HCT116 (cell line): ENCODE results near the gene CDC42SE2. TPM values are rescaled to one million over a fixed set of nuclear protein-coding genes. Genes with fewer than 3 reads are reported as not detected.

Experiments
- ATAC-seq: fragments of 200-7000 bp; cut with Tn5 transposase; 2 replicates; pipeline ENCODE4 v1.9.1; 2020; ENCODE audit warnings: mild to moderate bottlenecking, moderate library complexity
- BruUV-seq: library from RNA; stranded (reverse); fragments of 400-500 nt; replicated peaks from 2 replicates; lab custom pipeline; 2021; lab: Mats Ljungman, UMichigan
- CTCF ChIA-PET: fragments of 300-600 bp; sonication (Branson Sonifier 250); formaldehyde crosslinking; loops from one replicate; lab custom pipeline; 2021; ENCODE audit warnings: antibody characterized with exemption; lab: Charles Lee
- POLR2A ChIA-PET: fragments of 300-600, 350-600 bp; sonication (Branson Sonifier 250); formaldehyde crosslinking; loops from one replicate; lab custom pipeline; 2021; ENCODE audit warnings: antibody characterized with exemption; lab: Charles Lee
- RAD21 ChIA-PET, 2 experiments: fragments of 300-600 bp; sonication (Branson Sonifier 250); formaldehyde crosslinking; loops; one replicate each; lab custom pipeline; 2023; ENCODE audit warnings: low total read pairs in 2 of 2; ENCODE audit not compliant: uncharacterized antibody in 2 of 2, unreplicated experiment in 2 of 2, low non-redundant PET in 1 of 2; lab: Charles Lee
- DNase-seq: peaks from one replicate; pipeline ENCODE4 v3.0.0-alpha.2; 2010; ENCODE audit warnings: low read depth, low spot score
- H2AFZ ChIP-seq: fragments of 200-600 bp; shearing (Covaris generic), sonication (generic); 2 replicates; pipeline ENCODE4 v1.6.1; 2017; ENCODE audit warnings: low read depth, mixed run types, mixed read lengths, antibody characterized with exemption, low read length; ENCODE audit not compliant: poor library complexity, severe bottlenecking
- H3K27ac ChIP-seq: 2 replicates; pipeline ENCODE4 v1.5.1; 2012; ENCODE audit warnings: low read depth, low read length
- H3K27me3 ChIP-seq: fragments of 200-600 bp; sonication (generic); 2 replicates; pipeline ENCODE4 v1.6.1; 2016; ENCODE audit warnings: mixed run types, low read length, mixed read lengths; ENCODE audit not compliant: insufficient read depth
- H3K36me3 ChIP-seq, 2 experiments: fragments of 200-500 bp in 1 of 2; fragments of 200-600 bp in 1 of 2; sonication (Bioruptor generic) in 1 of 2; sonication (generic) in 1 of 2; 2 replicates each; pipeline versions ENCODE4 v1.5.1 to v1.6.1; 2014 to 2016; ENCODE audit warnings: low read length in 2 of 2, inconsistent platforms in 1 of 2, mixed read lengths in 1 of 2, mixed run types in 1 of 2; ENCODE audit not compliant: insufficient read depth in 2 of 2, control insufficient read depth in 1 of 2
- H3K4me1 ChIP-seq, 2 experiments: fragments of 200-600 bp in 1 of 2; sonication (generic) in 1 of 2; 2 replicates each; pipeline versions ENCODE4 v1.5.1 to v1.6.1; 2012 to 2017; ENCODE audit warnings: low read length in 2 of 2, inconsistent platforms in 1 of 2, mild to moderate bottlenecking in 1 of 2, mixed read lengths in 1 of 2, mixed run types in 1 of 2, moderate library complexity in 1 of 2; ENCODE audit not compliant: insufficient read depth in 2 of 2, control insufficient read depth in 1 of 2
- H3K4me2 ChIP-seq: fragments of 200-600 bp; sonication (generic); 2 replicates; pipeline ENCODE4 v1.6.1; 2017; ENCODE audit warnings: mixed run types, low read length, mixed read lengths
- H3K4me3 ChIP-seq, 2 experiments: fragments of 200-600 bp in 1 of 2; sonication (generic) in 1 of 2; replicated peaks in 1 of 2; 2 replicates each; pipeline ENCODE4 v1.5.1; 2011 to 2016; ENCODE audit warnings: low read length in 2 of 2, control low read depth in 1 of 2, low read depth in 1 of 2, mild to moderate bottlenecking in 1 of 2, mixed read lengths in 1 of 2, mixed run types in 1 of 2
- H3K79me2 ChIP-seq: fragments of 200-600 bp; sonication (generic); 2 replicates; pipeline ENCODE4 v1.6.1; 2017; ENCODE audit warnings: mild to moderate bottlenecking, mixed run types, low read length, moderate library complexity, mixed read lengths; ENCODE audit not compliant: insufficient read depth
- H3K9ac ChIP-seq: fragments of 200-600 bp; sonication (generic); 2 replicates; pipeline ENCODE4 v1.6.1; 2016; ENCODE audit warnings: low read length, mixed read lengths
- H3K9me2 ChIP-seq: fragments of 200-600 bp; sonication (generic), shearing (Covaris generic); 2 replicates; pipeline ENCODE4 v1.6.1; 2017; ENCODE audit warnings: mixed run types, mild to moderate bottlenecking, moderate library complexity; ENCODE audit not compliant: insufficient read depth
- H3K9me3 ChIP-seq, 2 experiments: fragments of 200-500 bp in 1 of 2; fragments of 200-600 bp in 1 of 2; sonication (Bioruptor generic) in 1 of 2; sonication (generic) in 1 of 2; 2 replicates each; pipeline ENCODE4 v1.6.1; 2014 to 2017; ENCODE audit warnings: low read length in 2 of 2, mixed read lengths in 2 of 2, inconsistent platforms in 1 of 2, low read depth in 1 of 2, mild to moderate bottlenecking in 1 of 2, mixed run types in 1 of 2, moderate library complexity in 1 of 2; ENCODE audit not compliant: control insufficient read depth in 1 of 2, insufficient read depth in 1 of 2
- H4K20me1 ChIP-seq: fragments of 200-600 bp; sonication (generic), shearing (Covaris generic); 2 replicates; pipeline ENCODE4 v1.6.1; 2017; ENCODE audit warnings: mixed run types, mild to moderate bottlenecking, moderate library complexity; ENCODE audit not compliant: insufficient read depth
- ATF3 ChIP-seq: IDR thresholded peaks from 2 replicates; pipeline ENCODE4 v1.6.1; 2012
- EGR1 ChIP-seq: IDR thresholded peaks from 2 replicates; pipeline ENCODE4 v1.6.1; 2012; ENCODE audit warnings: low read depth
- ELF1 ChIP-seq: IDR thresholded peaks from 2 replicates; pipeline ENCODE4 v1.6.1; 2012; ENCODE audit warnings: low read depth, borderline replicate concordance
- EZH2 ChIP-seq: fragments of 200-600 bp; sonication (generic); IDR thresholded peaks from 2 replicates; pipeline ENCODE4 v1.6.1; 2017; ENCODE audit warnings: antibody characterized with exemption, mixed run types
- EZH2phosphoT487 ChIP-seq: fragments of 200-600 bp; IDR thresholded peaks from 2 replicates; pipeline ENCODE4 v1.6.1; 2018; ENCODE audit warnings: antibody characterized with exemption, borderline replicate concordance
- FOSL1 ChIP-seq: IDR thresholded peaks from 2 replicates; pipeline ENCODE4 v1.6.1; 2012; ENCODE audit warnings: low read depth
- POLR2A ChIP-seq: IDR thresholded peaks from 2 replicates; pipeline ENCODE4 v1.7.0; 2011; ENCODE audit warnings: borderline replicate concordance; ENCODE audit not compliant: insufficient read depth, insufficient read length; ENCODE audit errors: extremely low read depth
- POLR2AphosphoS5 ChIP-seq: IDR thresholded peaks from 2 replicates; pipeline ENCODE4 v1.6.1; 2011; ENCODE audit warnings: mild to moderate bottlenecking, low read depth, low read length, moderate library complexity
- RAD21 ChIP-seq: IDR thresholded peaks from 2 replicates; pipeline ENCODE4 v1.6.1; 2012; ENCODE audit warnings: low read depth, mild to moderate bottlenecking
- SIN3A ChIP-seq: IDR thresholded peaks from 2 replicates; pipeline ENCODE4 v1.6.1; 2012; ENCODE audit warnings: low read depth
- SP1 ChIP-seq: IDR thresholded peaks from 2 replicates; pipeline ENCODE4 v1.6.1; 2012; ENCODE audit warnings: low read depth
- SRF ChIP-seq: IDR thresholded peaks from 2 replicates; pipeline ENCODE4 v1.6.1; 2012; ENCODE audit warnings: low read depth
- TCF7L2 ChIP-seq: IDR thresholded peaks from 2 replicates; pipeline ENCODE4 v1.7.0; 2011; ENCODE audit warnings: borderline replicate concordance, inconsistent platforms; ENCODE audit not compliant: insufficient read depth, insufficient read length; ENCODE audit errors: extremely low read depth
- ZFX ChIP-seq: fragments of 450-650 bp; IDR thresholded peaks from 2 replicates; pipeline ENCODE4 v1.6.1; 2017
- ZNF274 ChIP-seq: fragments of 200-500 bp; sonication (Bioruptor generic); IDR thresholded peaks from 2 replicates; pipeline ENCODE4 v1.6.1; 2014; ENCODE audit warnings: mild to moderate bottlenecking, low read depth, low read length, inconsistent platforms
- intact Hi-C: fragments of 100-400 bp; cut with micrococcal nuclease; formaldehyde crosslinking; loops from 2 replicates; pipeline ENCODE4 v1.10.0; 2022
- total RNA-seq: library from RNA; stranded (reverse); gene quantifications from one replicate; pipeline ENCODE4 v1.2.1, GENCODE V29; 2021; ENCODE audit not compliant: unreplicated experiment
- TF ChIP-seq, protein P1 (sequence below), 3 experiments: fragments of 200-600 bp in 1 of 3; sonication (generic) in 1 of 3; IDR thresholded peaks in 2 of 3; conservative IDR thresholded peaks in 1 of 3; 2 replicates each; pipeline ENCODE4 v1.5.1; 2012 to 2017; ENCODE audit warnings: low read depth in 2 of 3, low read length in 2 of 3, antibody characterized with exemption in 1 of 3, borderline replicate concordance in 1 of 3, control low read depth in 1 of 3, mild to moderate bottlenecking in 1 of 3, mixed read lengths in 1 of 3, mixed run types in 1 of 3, moderate library complexity in 1 of 3; ENCODE audit not compliant: insufficient read depth in 1 of 3
- TF ChIP-seq, protein P2 (sequence below): IDR thresholded peaks from 2 replicates; pipeline ENCODE4 v1.6.1; 2012
- TF ChIP-seq, protein P3 (sequence below): IDR thresholded peaks from 2 replicates; pipeline ENCODE4 v1.6.1; 2011; ENCODE audit warnings: mild to moderate bottlenecking, low read length, moderate library complexity; ENCODE audit not compliant: insufficient replicate concordance; ENCODE audit errors: extremely low read depth

The CDC42SE2 gene
- total RNA-seq, 1 experiment from 2014 or later = 27.0 TPM

DNA sequence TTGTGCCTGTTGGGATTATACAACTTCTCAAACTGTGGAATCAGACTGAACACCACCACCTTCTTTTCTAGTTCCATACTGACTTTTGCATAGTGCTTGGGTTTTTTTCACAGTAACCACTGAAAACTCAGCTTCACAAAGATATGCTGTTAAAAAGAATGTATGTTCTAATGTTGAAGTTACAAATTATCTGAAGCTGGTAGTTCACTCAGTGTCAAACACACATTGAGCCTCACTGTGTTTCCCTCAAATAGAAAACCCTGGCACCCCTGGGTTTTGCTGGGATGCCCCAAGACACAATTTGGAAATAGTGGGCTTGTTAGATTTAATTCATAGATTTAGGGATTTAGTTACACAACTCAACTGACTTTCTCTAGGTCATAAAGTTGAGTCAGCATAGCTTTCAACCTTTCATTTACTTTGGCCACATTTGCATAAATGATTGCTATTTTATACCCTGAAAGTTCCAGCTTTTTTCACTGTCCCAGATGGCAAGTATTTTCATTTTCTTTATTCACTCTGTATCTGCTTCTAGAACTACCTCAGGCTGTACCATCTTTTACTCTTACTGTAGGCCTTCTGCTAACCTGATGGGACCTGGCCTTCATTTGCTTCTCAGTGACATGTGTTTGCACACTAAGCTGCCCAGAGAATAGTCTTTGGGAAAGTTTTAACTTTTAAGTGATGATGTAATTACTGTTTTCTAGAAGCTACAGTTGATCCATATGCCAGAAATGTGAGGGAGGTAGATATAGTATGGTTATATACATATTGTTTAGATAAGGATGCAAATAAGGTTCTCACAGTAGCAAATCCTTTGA lies 115.1 kb downstream of the CDC42SE2 start:
- Histone ChIP-seq H2AFZ (no peak overlapping the region), H3K27me3 (no peaks in the 10 kb centered on the region), H3K9me2 (no peaks in the 10 kb centered on the region), H3K79me2 (peaks cover 15% of the 10 kb centered on the region), H3K4me3 (no peak overlapping the region), H3K4me2 (no peak overlapping the region), H3K4me1 (peaks cover 2 to 9% of the 10 kb centered on the region in 2 experiments; a peak in 2 of 4 replicates), H3K27ac (no peak overlapping the region), H4K20me1 (no peaks in the 10 kb centered on the region), H3K9ac (no peak overlapping the region), H3K36me3 (no peaks in the 10 kb centered on the region), H3K9me3 (no peaks in the 10 kb centered on the region)
- intact Hi-C loops = no loop called here
- ChIA-PET CTCF (no interaction called here), RAD21 (interaction anchor here in 1 of 2 experiments (0.6 kb wide), 1 partner anchor 115 kb away, joined by 3 read pairs; the partner anchor contains the start of gene CDC42SE2), POLR2A (no interaction called here)
- TF ChIP-seq, protein P1, sequence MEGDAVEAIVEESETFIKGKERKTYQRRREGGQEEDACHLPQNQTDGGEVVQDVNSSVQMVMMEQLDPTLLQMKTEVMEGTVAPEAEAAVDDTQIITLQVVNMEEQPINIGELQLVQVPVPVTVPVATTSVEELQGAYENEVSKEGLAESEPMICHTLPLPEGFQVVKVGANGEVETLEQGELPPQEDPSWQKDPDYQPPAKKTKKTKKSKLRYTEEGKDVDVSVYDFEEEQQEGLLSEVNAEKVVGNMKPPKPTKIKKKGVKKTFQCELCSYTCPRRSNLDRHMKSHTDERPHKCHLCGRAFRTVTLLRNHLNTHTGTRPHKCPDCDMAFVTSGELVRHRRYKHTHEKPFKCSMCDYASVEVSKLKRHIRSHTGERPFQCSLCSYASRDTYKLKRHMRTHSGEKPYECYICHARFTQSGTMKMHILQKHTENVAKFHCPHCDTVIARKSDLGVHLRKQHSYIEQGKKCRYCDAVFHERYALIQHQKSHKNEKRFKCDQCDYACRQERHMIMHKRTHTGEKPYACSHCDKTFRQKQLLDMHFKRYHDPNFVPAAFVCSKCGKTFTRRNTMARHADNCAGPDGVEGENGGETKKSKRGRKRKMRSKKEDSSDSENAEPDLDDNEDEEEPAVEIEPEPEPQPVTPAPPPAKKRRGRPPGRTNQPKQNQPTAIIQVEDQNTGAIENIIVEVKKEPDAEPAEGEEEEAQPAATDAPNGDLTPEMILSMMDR (IDR thresholded peaks at IDR 0.05 in 2 of 3, conservative IDR thresholded peaks at IDR 0.05 in 1 of 3; ENCODE audit: borderline replicate concordance in 1 of 3, insufficient read depth in 1 of 3, low read depth in 2 of 3, low read length in 2 of 3) = no peak
- no peak for TF ChIP-seq ZFX
- no peak for TF ChIP-seq POLR2AphosphoS5
- no peak for TF ChIP-seq TCF7L2
- TF ChIP-seq SIN3A = no peak
- TF ChIP-seq SRF = no peak
- no peak for TF ChIP-seq RAD21
- TF ChIP-seq ZNF274 = no peak
- no peak for TF ChIP-seq EZH2
- no peak for TF ChIP-seq FOSL1
- TF ChIP-seq, protein P2, sequence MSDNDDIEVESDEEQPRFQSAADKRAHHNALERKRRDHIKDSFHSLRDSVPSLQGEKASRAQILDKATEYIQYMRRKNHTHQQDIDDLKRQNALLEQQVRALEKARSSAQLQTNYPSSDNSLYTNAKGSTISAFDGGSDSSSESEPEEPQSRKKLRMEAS = no peak
- TF ChIP-seq POLR2A = no peak
- TF ChIP-seq SP1 = no peak
- TF ChIP-seq, protein P3, sequence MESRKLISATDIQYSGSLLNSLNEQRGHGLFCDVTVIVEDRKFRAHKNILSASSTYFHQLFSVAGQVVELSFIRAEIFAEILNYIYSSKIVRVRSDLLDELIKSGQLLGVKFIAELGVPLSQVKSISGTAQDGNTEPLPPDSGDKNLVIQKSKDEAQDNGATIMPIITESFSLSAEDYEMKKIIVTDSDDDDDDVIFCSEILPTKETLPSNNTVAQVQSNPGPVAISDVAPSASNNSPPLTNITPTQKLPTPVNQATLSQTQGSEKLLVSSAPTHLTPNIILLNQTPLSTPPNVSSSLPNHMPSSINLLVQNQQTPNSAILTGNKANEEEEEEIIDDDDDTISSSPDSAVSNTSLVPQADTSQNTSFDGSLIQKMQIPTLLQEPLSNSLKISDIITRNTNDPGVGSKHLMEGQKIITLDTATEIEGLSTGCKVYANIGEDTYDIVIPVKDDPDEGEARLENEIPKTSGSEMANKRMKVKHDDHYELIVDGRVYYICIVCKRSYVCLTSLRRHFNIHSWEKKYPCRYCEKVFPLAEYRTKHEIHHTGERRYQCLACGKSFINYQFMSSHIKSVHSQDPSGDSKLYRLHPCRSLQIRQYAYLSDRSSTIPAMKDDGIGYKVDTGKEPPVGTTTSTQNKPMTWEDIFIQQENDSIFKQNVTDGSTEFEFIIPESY = no peak
- no peak for TF ChIP-seq ATF3
- TF ChIP-seq ELF1 = no peak
- no peak for TF ChIP-seq EGR1
- no peak for TF ChIP-seq EZH2phosphoT487
- DNase-seq (no peak), ATAC-seq (no peak)
- BruUV-seq = no TSS peak
